Sciatic nerve (tissue), 2 donors: Measurements from ENCODE around the gene CYTH1. TPM values are rescaled to one million over a fixed set of nuclear protein-coding genes. Genes with fewer than 3 reads are reported as not detected.
A peak's percentile ranks its signal among the peaks of the same experiment; 100 is the strongest.
"Not testable (repeated sequence)": the region's sequence is repeated elsewhere in the genome, so short reads cannot be mapped to it uniquely, and the experiment has no call there.

Source experiments
- ATAC-seq: fragments of 200-7000 bp; cut with Tn5 transposase; one replicate; pipeline ENCODE4 v1.9.1; 2020; ENCODE audit warnings: mild to moderate bottlenecking, moderate library complexity
- DNase-seq: peaks from one replicate; pipeline ENCODE4 v3.0.0-alpha.2; 2020; ENCODE audit warnings: low spot score
- intact Hi-C: fragments of 100-400 bp; cut with DNase I; formaldehyde crosslinking; loops from one replicate; pipeline ENCODE4 v1.14.2; 2022
- total RNA-seq: library from RNA; stranded (reverse); fragmentation: NEBNext Ultra II Directional; extraction: Animal tissue kit (Norgen Biotek cat#: 25700); gene quantifications from one replicate; pipeline ENCODE4 v1.2.1, GENCODE V29; 2021
- donor health status: DM: no; HTN: no; CAD: no.
- donor health status: DM: no; HTN: no; CAD: no.

CYTH1 gene
- total RNA-seq, 1 donor from 2014 or later, result 75.9 TPM

DNA sequence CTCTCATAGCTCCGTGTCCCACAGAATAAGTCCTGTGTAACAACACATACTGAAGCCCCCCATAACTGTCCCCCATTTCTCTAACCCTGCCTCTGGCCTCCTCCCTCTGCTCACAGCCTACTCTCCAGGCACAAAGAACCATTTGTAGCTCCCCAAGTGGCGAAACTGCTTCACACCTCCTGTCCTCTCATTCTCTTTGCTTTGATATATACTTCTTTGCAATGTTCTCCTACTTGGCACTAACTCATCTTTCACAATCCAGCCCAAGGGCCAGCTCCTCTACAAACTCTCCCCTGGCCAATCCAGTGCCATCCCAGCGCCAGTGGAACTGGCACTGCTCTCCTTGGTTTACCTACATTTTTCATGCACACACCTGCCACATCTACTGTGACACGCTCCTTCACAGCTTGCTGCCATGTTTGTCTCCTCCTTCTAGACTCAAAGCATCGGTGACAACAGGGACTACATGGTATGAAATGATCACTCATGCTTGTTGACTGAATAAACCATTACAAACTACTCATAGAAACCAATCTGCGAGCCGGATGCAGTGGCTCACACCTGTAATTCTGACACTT, 12.8 kb downstream of the CYTH1 start:
- DNase-seq, result no peak
- intact Hi-C loops, result no loop called here
- no peak for ATAC-seq

DNA sequence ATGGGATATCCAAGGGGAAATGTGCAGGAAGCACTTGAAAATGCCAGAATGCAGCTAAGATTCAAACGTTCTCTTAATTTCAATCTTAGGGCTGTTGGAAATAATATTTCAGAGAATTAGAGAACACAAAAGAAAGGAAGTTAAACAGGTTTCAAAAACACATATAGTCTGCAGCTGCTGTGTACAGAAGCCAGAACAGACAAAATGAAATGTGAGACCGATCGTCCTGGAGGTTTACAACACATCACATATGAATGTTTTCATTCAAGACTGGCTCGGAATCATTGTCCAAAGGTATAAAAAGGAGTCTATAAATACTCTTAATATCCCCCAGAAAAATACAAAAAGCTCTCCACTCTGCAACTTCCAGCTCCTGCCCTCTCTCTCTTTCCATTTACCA, 14.3 kb downstream of the CYTH1 start:
- ATAC-seq (no peak), DNase-seq (no peak)
- intact Hi-C loops, result no loop called here

DNA sequence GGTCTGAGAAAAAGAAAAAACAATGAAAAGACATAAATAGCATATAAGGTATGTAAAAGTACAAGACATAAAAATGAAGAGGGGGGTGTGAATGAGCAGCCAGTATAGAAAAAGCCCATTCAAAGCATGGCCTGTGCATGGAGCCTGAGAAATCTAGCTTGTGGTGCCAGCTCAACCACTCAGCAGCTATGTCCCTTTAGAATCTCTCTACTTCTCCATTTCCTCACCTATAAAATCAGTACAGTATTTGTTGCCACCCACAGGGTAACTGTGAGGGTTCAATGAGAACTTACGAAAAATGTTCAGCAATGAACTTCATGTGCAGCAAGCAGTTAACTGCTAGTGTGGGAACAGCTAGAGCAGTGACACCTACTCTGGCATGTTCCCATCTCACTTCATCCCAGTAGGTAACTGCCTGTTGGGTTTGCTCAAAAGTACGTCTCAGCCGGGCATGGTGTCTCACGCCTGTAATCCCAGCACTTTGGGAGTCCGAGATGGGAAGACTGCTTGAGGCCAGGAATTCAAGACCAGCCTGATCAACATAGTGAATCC, 15.3 kb downstream of the CYTH1 start:
- DNase-seq (no peak), ATAC-seq (no peak)
- intact Hi-C loops, result no loop called here

DNA sequence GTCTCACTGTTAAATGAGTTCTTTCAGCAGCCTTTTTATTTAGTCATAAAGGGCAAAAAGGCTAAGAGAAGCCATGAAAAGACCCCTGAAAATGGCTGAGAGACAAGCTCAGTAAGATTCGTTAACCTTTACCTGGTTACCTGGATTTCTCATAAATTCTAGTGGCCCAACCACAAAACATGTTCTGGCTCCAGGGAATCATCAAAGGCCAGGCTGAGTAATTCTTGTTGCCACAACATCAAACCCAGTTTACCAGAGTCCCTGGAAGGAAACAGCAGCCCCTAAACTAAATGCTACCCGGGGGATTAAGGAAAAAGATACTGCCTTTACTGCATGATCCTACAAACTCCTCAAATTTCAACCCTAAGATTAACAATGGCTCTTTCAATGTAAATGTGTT, 15.8 kb downstream of the CYTH1 start:
- intact Hi-C loops, result no loop called here
- ATAC-seq (no peak), DNase-seq (no peak)

DNA sequence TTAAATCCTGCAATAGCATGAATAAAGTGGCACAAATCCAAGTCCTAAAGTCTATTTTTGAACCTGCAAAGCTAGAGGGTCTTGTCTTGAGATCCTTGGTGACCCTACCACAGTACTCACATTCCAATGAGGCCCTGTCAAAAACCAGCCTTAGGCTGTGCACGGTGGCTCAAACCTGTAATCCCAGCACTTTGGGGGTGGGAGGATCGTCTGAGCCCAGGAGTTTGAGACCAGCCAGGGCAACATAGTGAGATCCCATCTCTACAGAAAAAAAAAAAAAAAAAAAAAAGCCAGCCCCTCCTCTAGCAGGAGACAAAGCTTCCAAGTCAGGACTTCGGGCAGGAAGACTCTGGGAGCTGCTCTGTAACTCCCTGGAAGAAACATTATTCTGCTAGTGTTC, 16.3 kb downstream of the CYTH1 start:
- ATAC-seq (no peak), DNase-seq (no peak)
- intact Hi-C loops, result no loop called here

DNA sequence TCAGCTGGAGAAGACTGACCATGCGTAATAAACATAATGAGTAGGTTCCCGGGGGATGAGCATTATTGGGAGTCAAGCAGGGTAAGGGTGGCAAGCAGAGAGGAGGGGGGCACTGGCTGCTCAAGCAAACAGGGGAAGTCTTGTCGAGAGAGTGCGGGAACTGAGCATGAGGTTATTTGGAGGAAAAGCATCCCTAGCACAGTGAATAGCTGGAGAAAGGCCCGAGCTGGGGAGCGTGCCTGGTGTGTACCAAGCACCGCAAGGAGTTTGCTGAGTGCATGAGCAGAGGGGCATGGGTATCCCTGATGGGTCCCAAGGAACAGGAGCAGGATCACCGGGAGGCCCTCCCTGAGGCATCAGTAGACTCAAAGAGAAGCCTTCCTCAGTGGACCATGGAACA, 17.2 kb downstream of the CYTH1 start:
- intact Hi-C loops, result no loop called here
- ATAC-seq (no peak), DNase-seq (no peak)

DNA sequence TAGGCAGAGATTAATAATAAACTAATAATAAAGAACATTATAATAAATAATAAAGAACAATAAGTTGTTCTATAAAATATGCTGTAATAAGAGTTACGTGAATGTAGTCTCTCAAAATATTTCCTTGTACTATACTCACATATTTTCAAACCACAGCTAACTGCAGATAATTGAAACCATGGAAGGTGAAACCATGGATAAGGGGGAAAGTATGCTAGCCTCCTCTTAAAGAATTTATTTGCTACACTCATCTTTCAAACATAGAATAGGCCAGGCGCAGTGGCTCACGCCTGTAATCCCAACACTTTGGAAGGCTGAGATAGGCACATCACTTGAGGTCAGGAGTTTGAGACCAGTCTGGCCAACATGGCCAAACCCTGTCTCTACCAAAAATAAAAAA, 18.5 kb downstream of the CYTH1 start:
- intact Hi-C loops, result no loop called here
- no peak for ATAC-seq

DNA sequence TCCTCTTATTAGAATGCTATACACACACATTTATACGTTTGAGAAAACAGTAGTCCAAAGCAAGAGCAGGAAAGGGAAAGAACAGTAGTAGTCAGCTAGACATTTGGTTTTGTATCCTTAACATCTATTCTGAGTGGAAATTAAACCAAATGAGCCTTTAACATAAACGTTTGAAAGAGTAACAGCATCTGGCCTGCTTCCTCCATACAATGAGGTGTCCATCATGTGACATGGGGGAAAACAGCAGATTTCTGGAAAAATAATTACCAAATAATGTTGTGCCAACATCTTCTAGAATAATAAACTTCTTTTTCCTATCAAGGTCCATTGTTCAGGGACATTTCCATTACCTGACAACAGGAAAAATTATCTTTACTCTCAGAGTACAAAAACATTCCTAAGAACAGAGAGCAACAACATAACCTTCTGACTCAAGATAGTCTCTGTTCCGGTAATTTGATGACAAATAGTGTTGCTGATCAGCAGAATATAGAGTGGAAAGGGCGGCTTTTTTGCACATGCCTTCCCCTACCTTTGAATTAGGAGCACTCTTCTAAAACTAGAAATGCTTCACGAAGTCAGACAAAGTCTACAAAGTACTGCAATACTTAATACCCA, 20.2 kb downstream of the CYTH1 start:
- intact Hi-C loops, result no loop called here
- ATAC-seq, result no peak

More for the DNA sequence above, 18.5 kb downstream of the CYTH1 start:
- DNase-seq, result no peak

DNA sequence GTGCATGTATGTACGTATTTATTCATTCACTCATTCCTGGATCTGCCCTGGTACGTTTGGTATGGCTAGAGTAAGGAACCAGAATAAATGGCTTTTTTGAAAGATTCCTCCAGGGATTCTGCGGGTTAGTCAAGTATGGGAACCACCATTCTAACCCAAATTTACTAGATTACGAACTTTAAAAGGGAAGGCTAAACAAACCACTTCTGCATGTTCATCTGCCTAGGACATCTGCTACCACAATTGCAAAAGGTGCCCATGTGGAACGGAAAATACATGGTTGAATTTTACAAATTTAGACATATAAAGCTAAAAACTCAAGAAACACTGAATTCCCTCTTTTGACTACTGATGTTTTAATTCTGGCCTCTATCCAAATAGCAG, 22.1 kb downstream of the CYTH1 start:
- DNase-seq, result no peak

More for the DNA sequence above, 20.2 kb downstream of the CYTH1 start:
- DNase-seq, result no peak

DNA sequence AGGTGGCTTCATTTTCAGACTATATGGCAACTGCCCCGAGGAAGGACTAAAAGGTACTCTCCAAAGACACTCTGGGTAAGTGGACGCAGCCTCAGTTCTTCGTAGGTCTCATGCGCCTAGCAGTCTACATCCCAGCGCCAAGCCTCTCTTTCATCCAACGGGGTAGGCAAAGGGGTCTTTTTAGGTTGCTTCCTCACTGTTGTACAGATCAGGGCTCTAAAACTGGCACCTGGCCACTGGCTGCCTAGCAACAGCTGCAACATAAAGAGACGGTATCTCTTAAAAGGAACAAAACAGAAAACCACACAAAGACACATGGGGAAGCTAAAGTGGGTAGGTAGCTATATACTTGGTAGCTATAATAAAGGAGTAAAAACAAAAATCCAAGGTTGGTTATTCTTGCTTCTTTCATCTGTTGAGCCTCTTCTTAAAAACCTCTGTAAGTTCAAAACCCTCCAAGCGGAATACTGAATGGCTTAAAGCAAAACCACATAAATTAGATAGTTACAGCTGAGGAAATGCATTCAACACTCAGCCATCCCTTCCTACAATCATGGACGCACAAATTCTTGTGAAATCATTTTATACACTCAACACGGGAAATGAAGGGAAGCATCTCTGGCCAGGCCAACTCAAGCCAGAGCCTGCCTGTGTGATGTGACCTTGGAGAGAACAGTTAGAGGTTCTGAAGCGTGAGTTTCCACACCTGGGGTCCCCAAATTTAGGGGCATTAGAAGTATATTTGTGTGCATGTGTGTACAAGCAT, 22.7 kb downstream of the CYTH1 start:
- DNase-seq, result no peak
- peak; percentile 62 for ATAC-seq
- intact Hi-C loops, result no loop called here

More for the DNA sequence above, 22.1 kb downstream of the CYTH1 start:
- intact Hi-C loops, result no loop called here
- no peak for ATAC-seq

DNA sequence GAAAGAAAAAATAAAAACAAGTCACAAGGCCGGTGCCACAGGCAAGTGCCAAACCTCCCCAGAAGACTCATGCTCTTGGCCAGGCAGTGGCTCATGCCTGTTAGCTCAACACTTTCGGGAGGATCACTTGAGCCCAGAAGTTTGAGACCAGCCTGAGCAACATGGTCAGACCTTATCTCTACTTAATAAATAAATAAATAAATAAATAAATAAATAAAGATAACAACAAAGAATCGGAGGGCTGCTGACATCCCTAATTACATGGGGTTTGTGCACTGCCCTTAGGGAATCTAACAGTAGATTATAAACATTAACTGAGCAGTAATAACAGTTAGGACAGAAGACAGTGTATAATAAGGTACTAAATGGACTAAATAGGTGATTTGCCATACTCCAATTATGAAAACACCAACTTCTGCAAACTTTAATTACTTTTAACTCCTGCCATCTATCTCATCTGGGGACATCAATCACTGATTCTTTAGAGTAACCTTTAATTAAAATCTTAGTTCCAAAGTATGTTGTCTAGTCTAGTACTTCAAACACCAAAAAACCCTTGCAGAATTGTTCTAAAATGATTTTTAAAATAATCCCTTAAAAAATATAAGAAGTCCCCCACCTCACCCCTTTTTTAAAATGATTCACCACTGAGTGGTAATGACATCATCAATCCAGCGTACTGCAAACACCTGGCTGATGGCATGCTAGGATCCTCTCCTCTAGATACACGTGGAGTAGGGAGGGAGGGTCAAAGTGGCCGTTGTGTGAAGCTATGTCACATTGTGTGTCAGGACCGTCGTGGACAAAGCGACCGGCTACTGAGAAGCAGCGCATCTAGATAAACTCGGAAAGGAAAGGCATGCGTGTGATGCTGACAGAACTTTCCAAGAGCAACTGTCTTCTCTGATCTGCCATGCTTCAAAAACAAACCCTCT, 28.5 kb downstream of the CYTH1 start:
- intact Hi-C loops, result no loop called here
- DNase-seq, result no peak
- no peak for ATAC-seq

DNA sequence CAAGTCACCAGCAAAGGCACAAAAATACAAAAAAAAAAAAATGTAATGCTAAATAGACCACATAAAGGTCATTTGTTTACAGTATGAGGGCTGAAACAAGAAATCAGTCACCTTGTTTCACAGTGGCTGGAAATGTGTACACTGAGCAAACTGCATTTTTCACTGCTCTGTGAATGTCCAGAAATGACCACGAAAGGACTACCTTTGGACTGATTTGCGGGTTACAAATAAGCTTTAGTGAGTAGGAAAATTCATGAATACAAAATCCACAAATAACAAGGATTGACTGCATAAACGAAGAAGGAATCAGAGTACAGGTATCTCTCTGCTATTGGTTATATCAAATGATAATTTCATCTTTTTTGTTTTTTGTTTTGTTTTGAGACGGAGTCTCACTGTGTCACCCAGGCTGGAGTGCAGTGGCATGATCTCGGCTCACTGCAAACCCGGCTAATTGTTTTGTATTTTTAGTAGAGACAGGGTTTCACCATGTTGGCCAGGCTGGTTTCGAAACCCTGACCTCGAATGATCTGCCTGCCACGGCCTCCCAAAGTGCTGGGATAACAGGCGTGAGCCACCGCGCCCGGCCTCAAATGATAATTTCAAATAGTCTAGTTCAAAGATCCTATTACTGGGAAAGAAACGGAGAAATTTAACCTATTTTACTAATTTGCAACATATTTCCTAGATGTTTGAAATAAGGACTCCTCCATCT, 30.5 kb downstream of the CYTH1 start:
- intact Hi-C loops, result no loop called here
- ATAC-seq, result no peak
- DNase-seq, result no peak

DNA sequence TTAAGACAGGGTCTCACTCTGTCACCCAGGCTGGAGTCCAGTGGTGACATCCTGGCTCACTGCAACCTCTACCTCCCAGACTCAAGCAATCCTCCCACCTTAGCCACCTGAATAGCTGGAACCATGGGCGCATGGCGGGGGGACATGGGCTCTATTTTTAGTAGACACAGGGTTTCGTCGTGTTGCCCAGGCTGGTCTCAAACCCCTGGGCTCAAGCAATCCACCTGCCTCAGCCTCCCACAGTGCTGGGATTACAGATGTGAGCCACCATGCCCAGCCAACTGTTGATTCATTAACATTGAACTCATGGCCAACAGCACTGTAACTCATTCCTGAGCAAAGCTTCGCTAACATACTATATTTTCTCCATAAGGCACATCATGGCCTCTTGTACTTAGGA, 31.1 kb downstream of the CYTH1 start:
- DNase-seq, intact Hi-C loops, ATAC-seq: not testable (repeated sequence)

DNA sequence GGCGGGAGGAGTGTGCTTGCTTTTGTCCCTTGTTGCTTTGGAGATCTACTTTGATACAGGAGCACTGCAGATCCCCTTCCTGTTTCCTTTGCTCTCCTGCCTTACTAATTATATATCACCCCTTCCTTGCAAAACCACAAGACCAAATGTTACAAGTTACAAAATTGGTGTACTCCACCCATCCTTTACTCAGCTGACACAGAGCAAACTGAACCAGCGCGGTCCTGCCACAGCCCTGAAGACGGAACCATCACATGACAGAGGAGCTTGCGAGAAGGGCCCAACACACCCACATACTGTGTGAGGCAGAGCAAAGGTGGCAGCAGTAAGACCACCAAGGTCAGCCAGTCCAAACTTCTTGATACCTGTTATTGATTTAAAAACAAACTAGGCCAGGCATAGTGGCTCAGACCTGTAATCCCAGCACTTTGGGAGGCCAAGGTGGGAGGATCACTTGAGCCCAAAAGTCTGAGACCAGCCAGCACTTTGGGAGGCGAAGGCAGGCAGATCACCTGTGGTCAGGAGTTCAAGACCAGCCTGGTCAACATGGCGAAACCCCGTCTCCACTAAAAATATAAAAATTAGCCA, 33.2 kb downstream of the CYTH1 start:
- ATAC-seq (peak; percentile 91), DNase-seq (peak; percentile 72)
- intact Hi-C loops, result no loop called here

DNA sequence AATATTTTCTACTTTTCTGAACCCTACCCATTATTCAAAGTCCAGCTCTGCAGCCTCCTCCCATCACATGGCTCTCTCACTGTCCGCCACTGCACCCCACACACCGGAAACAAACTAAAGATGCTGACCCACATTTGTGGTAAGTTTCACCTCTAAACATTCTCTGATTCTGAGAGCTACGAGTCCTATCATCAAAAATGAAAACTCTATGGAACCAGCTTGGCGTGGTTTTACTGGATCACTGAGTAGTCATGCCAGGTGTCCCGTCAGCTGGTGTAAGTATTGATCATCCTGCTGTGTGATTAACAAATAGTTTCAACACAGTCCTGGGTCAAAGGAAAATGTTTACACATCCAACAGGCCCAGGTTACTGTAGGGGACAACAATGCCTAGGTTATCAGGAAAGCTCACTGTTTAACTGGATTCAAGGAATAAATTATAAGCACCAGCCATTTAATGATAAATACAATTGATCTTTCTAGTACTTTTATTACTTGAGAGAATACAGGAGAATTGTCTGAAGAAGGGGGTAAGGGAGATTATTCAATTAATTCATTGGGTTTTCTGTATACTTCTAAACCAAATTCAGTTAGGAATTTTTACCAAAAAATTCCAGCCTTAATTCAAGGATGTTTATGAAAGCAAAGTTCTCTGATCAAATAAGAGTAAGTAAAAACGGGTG, 33.9 kb downstream of the CYTH1 start:
- no peak for DNase-seq
- intact Hi-C loops, result no loop called here
- peak; percentile 58 for ATAC-seq

DNA sequence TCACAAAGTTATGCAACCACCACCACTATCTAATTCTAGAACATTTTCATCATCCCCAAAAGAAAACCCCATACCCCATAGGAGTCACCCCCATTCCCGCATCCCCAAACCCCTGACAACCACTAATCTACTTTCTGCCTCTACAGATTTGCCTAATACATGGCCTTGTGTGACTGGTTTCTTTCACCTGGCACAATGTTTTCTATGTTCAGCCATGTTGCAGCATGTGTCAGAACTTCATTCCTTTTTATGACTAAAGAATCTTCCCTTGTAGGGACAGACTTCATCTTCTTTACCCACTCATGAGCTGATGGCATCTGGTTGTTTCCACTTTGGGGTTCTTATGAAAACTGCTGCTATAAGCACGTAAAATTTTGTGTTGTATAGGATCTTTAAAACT, 34.6 kb downstream of the CYTH1 start:
- no peak for ATAC-seq
- intact Hi-C loops, result no loop called here
- DNase-seq, result no peak

DNA sequence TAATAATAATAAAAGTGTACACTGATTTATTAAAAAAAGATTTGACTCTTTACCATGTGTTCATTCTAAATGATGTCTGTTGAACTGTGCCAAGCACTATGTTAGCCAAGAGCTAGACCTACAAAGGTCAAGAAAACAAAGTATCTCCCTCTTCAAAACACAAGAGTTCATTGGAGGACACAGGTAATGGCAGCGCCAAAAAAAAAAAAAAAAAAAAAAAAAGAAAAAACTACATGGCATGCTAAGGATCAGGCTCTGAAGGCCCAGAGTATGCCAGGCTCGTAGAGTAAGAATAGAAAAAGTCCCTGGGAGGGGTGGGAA, 35.2 kb downstream of the CYTH1 start:
- intact Hi-C loops, result no loop called here
- ATAC-seq (no peak), DNase-seq (no peak)
